Right lobe of liver (tissue), 4 donors: ENCODE results near the gene LDLR.
"Not testable (repeated sequence)": the region's sequence is repeated elsewhere in the genome, so short reads cannot be mapped to it uniquely, and the experiment has no call there.

ENCODE experiments used
- CTCF ChIP-seq, 4 donors: fragments of 200-600 bp in 3 of 4; fragments of 450-650 bp in 1 of 4; IDR thresholded peaks; one replicate each; pipeline versions ENCODE4 v1.5.1 to v1.8.0; 2016 to 2022; ENCODE audit warnings: antibody characterized with exemption in 4 of 4, mild to moderate bottlenecking in 2 of 4
- POLR2A ChIP-seq: fragments of 450-650 bp; IDR thresholded peaks from one replicate; pipeline ENCODE4 v1.6.1; 2017; ENCODE audit warnings: antibody characterized with exemption, mild to moderate bottlenecking
- donor health status: DM: no; HTN: no; CAD: no.
- donor health status: DM: no; HTN: no; CAD: no.
- donor health status: DM: no; HTN: yes; CAD: no.

DNA sequence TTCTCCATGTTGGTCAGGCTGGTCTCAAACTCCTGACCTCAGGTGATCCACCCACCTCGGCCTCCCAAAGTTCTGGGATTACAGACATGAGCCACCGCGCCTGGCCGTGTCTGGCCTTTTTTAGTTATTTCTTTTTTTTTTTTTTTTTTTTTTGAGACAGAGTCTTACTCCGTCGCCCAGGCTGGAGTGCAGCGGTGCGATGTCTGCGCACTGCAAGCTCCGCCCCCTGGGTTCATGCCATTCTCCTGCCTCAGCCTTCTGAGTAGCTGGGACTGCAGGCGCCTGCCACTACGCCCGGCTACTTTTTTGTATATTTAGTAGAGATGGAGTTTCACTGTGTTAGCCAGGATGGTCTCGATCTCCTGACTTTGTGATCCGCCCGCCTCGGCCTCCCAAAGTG lies 32.7 kb downstream of the LDLR start:
- TF ChIP-seq CTCF (IDR thresholded peaks at IDR 0.05); POLR2A: not testable (repeated sequence)
